K562 (cell line): Measurements from ENCODE around the gene MAST1. TPM values are rescaled to one million over a fixed set of nuclear protein-coding genes. Genes with fewer than 3 reads are reported as not detected.

Experiments
- FOXP1 ChIP-seq: sonication (generic); formaldehyde crosslinking; IDR thresholded peaks from 2 replicates; pipeline ENCODE4 v1.8.0; 2022; ENCODE audit warnings: mild to moderate bottlenecking, missing genetic modification reagents
- HNRNPUL1 ChIP-seq: fragments of 200-400 bp; formaldehyde crosslinking; IDR thresholded peaks from 2 replicates; pipeline ENCODE4 v1.6.1; 2017; ENCODE audit warnings: low read length
- MBD2 ChIP-seq: sonication (generic); IDR thresholded peaks from 2 replicates; pipeline ENCODE4 v1.6.1; 2016; ENCODE audit warnings: low read depth, borderline replicate concordance
- NFATC3 ChIP-seq: fragments of 450-650 bp; IDR thresholded peaks from 2 replicates; pipeline ENCODE4 v1.6.1; 2017; ENCODE audit warnings: mild to moderate bottlenecking
- PHB ChIP-seq: fragments of 250-450 bp; sonication (Bioruptor Pico); IDR thresholded peaks from 2 replicates; pipeline ENCODE4 v1.5.0; 2021
- RBM22 ChIP-seq: fragments of 200-400 bp; formaldehyde crosslinking; IDR thresholded peaks from 2 replicates; pipeline ENCODE4 v1.6.1; 2018; ENCODE audit warnings: low read length, low read depth; ENCODE audit not compliant: poor library complexity, severe bottlenecking
- SRSF7 ChIP-seq: fragments of 200-400 bp; formaldehyde crosslinking; optimal IDR thresholded peaks from 2 replicates; pipeline ENCODE3; 2017; ENCODE audit warnings: mild to moderate bottlenecking, low read depth, low read length
- STAT5B ChIP-seq: fragments of 250-450 bp; sonication (Bioruptor Pico); IDR thresholded peaks from 2 replicates; pipeline ENCODE4 v1.8.0; 2021; ENCODE audit warnings: mild to moderate bottlenecking, inconsistent platforms
- ZBTB7A ChIP-seq: IDR thresholded peaks from 2 replicates; pipeline ENCODE4 v1.6.1; 2011; ENCODE audit warnings: low read depth, mild to moderate bottlenecking, low read length, moderate library complexity, borderline replicate concordance; ENCODE audit not compliant: control insufficient read depth
- ZFP1 ChIP-seq: fragments of 450-650 bp; formaldehyde crosslinking; IDR thresholded peaks from 2 replicates; pipeline ENCODE4 v1.4.0; 2020; ENCODE audit warnings: mild to moderate bottlenecking, mixed read lengths
- ZNF551 ChIP-seq: fragments of 250-450 bp; sonication (Bioruptor Pico); IDR thresholded peaks from 2 replicates; pipeline ENCODE4 v1.5.0; 2021; ENCODE audit warnings: mild to moderate bottlenecking, moderate library complexity
- polyA plus RNA-seq, 8 experiments: library from polyadenylated mRNA; depleted of rRNA in 4 of 8; stranded (reverse) in 5 of 8; unstranded in 3 of 8; fragments of >200 nt; fragmentation: Nextera tagmentation in 2 of 8; fragmentation: Illumina TruSeq in 1 of 8; extraction: Ambion mirVana in 2 of 8; extraction: Trizol in 1 of 8; gene quantifications; 2 replicates each; pipeline versions ENCODE4 v1.2.1 to v1.2.3, GENCODE V29; 2011 to 2014; ENCODE audit warnings: inconsistent platforms in 1 of 8, missing spikeins in 1 of 8
- total RNA-seq, 7 experiments: library from RNA; depleted of rRNA in 6 of 7; stranded (reverse); fragments of >200 nt in 6 of 7; fragmentation: Illumina TruSeq in 2 of 7; extraction: Trizol in 2 of 7; gene quantifications; 2 replicates each; pipeline versions ENCODE4 v1.2.1 to v1.2.3, GENCODE V29; 2011 to 2021; ENCODE audit warnings: low replicate concordance in 1 of 7
- TF ChIP-seq, protein P1 (sequence below): sonication (generic); formaldehyde crosslinking; IDR thresholded peaks from 2 replicates; pipeline ENCODE4 v1.8.0; 2023; ENCODE audit warnings: missing genetic modification reagents, mild to moderate bottlenecking, borderline replicate concordance
- TF ChIP-seq, protein P2 (sequence below): sonication (generic); formaldehyde crosslinking; IDR thresholded peaks from 2 replicates; pipeline ENCODE4 v1.8.0; 2023; ENCODE audit warnings: mild to moderate bottlenecking, missing genetic modification reagents

MAST1 gene
- total and polyA plus RNA-seq, 9 of the 15 experiments (the other 6 are each of a cell fraction or from before 2014, with no cell fraction given) = 0.48 to 10.3 (median 3.9) TPM

DNA sequence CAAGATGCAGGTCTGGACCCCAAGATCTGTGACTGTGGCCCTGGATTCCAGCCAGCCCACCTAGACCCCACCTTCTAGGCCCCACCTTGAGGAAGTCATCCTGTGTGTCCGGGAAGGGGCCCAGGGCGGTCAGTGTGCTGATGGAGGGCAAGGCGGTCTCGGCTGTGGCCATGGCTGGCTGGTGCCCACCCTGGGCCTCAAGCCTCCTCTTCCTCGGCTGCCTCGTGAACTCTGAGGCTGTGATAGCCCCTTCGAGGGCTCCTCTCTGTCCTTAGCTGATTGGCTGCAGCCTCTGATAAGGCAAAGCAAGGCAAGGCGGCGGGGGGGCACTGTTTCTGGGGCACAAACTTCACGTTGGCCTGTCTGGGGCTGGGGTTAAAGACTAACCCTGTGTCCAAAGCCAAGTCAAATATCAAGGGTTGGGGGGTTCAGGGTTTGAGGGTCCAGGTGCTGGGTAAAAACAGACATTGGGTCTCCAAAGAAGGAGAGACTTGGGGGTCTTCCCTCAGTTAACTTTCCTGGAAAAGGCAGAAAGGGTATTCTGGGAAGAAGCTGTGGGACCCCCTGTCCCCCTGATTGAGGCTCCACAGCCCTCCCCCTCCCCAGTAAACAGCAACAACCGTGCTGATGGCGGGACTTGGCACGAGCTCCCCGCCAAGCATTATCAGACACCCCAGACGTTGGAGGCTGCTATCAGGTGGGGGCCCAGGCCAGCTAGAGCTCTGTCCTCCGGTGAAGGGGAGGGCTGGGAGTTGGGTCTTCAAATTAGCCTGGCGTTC is 48.8 kb downstream of the MAST1 start, which contains the start of gene KLF1 (continued):
- TF ChIP-seq, protein P1, sequence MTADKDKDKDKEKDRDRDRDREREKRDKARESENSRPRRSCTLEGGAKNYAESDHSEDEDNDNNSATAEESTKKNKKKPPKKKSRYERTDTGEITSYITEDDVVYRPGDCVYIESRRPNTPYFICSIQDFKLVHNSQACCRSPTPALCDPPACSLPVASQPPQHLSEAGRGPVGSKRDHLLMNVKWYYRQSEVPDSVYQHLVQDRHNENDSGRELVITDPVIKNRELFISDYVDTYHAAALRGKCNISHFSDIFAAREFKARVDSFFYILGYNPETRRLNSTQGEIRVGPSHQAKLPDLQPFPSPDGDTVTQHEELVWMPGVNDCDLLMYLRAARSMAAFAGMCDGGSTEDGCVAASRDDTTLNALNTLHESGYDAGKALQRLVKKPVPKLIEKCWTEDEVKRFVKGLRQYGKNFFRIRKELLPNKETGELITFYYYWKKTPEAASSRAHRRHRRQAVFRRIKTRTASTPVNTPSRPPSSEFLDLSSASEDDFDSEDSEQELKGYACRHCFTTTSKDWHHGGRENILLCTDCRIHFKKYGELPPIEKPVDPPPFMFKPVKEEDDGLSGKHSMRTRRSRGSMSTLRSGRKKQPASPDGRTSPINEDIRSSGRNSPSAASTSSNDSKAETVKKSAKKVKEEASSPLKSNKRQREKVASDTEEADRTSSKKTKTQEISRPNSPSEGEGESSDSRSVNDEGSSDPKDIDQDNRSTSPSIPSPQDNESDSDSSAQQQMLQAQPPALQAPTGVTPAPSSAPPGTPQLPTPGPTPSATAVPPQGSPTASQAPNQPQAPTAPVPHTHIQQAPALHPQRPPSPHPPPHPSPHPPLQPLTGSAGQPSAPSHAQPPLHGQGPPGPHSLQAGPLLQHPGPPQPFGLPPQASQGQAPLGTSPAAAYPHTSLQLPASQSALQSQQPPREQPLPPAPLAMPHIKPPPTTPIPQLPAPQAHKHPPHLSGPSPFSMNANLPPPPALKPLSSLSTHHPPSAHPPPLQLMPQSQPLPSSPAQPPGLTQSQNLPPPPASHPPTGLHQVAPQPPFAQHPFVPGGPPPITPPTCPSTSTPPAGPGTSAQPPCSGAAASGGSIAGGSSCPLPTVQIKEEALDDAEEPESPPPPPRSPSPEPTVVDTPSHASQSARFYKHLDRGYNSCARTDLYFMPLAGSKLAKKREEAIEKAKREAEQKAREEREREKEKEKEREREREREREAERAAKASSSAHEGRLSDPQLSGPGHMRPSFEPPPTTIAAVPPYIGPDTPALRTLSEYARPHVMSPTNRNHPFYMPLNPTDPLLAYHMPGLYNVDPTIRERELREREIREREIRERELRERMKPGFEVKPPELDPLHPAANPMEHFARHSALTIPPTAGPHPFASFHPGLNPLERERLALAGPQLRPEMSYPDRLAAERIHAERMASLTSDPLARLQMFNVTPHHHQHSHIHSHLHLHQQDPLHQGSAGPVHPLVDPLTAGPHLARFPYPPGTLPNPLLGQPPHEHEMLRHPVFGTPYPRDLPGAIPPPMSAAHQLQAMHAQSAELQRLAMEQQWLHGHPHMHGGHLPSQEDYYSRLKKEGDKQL (CRISPR knock-in tag) = 0 out of 2 replicates have a peak, but pooled peaks have one; percentile 20
- TF ChIP-seq, protein P2, sequence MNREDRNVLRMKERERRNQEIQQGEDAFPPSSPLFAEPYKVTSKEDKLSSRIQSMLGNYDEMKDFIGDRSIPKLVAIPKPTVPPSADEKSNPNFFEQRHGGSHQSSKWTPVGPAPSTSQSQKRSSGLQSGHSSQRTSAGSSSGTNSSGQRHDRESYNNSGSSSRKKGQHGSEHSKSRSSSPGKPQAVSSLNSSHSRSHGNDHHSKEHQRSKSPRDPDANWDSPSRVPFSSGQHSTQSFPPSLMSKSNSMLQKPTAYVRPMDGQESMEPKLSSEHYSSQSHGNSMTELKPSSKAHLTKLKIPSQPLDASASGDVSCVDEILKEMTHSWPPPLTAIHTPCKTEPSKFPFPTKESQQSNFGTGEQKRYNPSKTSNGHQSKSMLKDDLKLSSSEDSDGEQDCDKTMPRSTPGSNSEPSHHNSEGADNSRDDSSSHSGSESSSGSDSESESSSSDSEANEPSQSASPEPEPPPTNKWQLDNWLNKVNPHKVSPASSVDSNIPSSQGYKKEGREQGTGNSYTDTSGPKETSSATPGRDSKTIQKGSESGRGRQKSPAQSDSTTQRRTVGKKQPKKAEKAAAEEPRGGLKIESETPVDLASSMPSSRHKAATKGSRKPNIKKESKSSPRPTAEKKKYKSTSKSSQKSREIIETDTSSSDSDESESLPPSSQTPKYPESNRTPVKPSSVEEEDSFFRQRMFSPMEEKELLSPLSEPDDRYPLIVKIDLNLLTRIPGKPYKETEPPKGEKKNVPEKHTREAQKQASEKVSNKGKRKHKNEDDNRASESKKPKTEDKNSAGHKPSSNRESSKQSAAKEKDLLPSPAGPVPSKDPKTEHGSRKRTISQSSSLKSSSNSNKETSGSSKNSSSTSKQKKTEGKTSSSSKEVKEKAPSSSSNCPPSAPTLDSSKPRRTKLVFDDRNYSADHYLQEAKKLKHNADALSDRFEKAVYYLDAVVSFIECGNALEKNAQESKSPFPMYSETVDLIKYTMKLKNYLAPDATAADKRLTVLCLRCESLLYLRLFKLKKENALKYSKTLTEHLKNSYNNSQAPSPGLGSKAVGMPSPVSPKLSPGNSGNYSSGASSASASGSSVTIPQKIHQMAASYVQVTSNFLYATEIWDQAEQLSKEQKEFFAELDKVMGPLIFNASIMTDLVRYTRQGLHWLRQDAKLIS (CRISPR knock-in tag) = peak; percentile 91
- TF ChIP-seq ZNF551 (CRISPR knock-in tag) (no peak), STAT5B (CRISPR knock-in tag) (no peak), NFATC3 (no peak), PHB (CRISPR knock-in tag) (0 out of 2 replicates have a peak, but pooled peaks have one; percentile 8), SRSF7 (no peak), RBM22 (no peak), HNRNPUL1 (no peak), MBD2 (0 out of 2 replicates have a peak, but pooled peaks have one; percentile 16), ZBTB7A (peak; percentile 82), ZFP1 (CRISPR knock-in tag) (no peak), FOXP1 (CRISPR knock-in tag) (peak; percentile 73; the same call in 1 of the 2 replicates)
